ENCODE measurements around the gene CD63. TPM values are rescaled to one million over a fixed set of nuclear protein-coding genes. Genes with fewer than 3 reads are reported as not detected.

CD63 gene
- total and polyA plus RNA-seq, 9 of the 15 experiments (the other 6 are each of a cell fraction or from before 2014, with no cell fraction given), result 313 to 735 (median 433) TPM

- TF ChIP-seq YY1 (IDR thresholded peaks at IDR 0.05; ENCODE audit: borderline replicate concordance in 1 of 3, control insufficient read depth in 1 of 3, extremely low read depth in 1 of 3, insufficient read depth in 3 of 3, insufficient read length in 1 of 3, insufficient replicate concordance in 2 of 3, low read depth in 1 of 3, low read length in 2 of 3) (no peak), ZNF707 (CRISPR knock-in tag; conservative IDR thresholded peaks at IDR 0.05) (no peak), PHF8 (IDR thresholded peaks at IDR 0.05; ENCODE audit: borderline replicate concordance, low read length) (no peak), ZNF165 (CRISPR knock-in tag; IDR thresholded peaks at IDR 0.05; ENCODE audit: borderline replicate concordance) (no peak)
- no peak for FAIRE-seq
- Histone ChIP-seq H3K4me1 (replicated peaks in 1 of 2; ENCODE audit: control insufficient read depth in 2 of 2, insufficient read depth in 2 of 2, low read length in 2 of 2) (peaks cover 0 to 11% of the 10 kb centered on the region in 2 experiments; a peak in 1 of 5 replicates), H3K27ac (ENCODE audit: extremely low read depth, low read depth, low read length) (no peak overlapping the region), H3K4me2 (ENCODE audit: insufficient read depth, low read length) (no peak overlapping the region), H3K9ac (ENCODE audit: insufficient read depth in 1 of 2, low read depth in 2 of 2, low read length in 2 of 2) (no peak overlapping the region), H2AFZ (ENCODE audit: low read depth, low read length) (no peak overlapping the region), H4K20me1 (replicated peaks; ENCODE audit: control insufficient read depth, insufficient read depth, low read length) (no peaks in the 10 kb centered on the region; the same call in 1 of the 2 replicates), H3K4me3 (no peak overlapping the region), H3K9me1 (ENCODE audit: control insufficient read depth, insufficient read depth, low read length) (no peaks in the 10 kb centered on the region), H3K36me3 (ENCODE audit: control insufficient read depth, insufficient read depth, low read length) (no peaks in the 10 kb centered on the region), H3K27me3 (ENCODE audit: control insufficient read depth in 2 of 2, insufficient read depth in 2 of 2, low read length in 2 of 2) (peaks cover 20 to 53% of the 10 kb centered on the region in 2 experiments; a peak in 4 of 5 replicates), H3K79me2 (ENCODE audit: control insufficient read depth, insufficient read depth, low read length) (no peaks in the 10 kb centered on the region), H3K9me3 (replicated peaks; ENCODE audit: control insufficient read depth, insufficient read depth, low read depth, low read length) (no peaks in the 10 kb centered on the region)
- no peak for DNase-seq (ENCODE audit: extremely low read depth in 1 of 4, low spot score in 3 of 4)
- WGBS (ENCODE audit: insufficient coverage, low coverage, missing lambda C conversion rate), result 9% methylated on average over 4 of the region's 4 CpGs
- intact Hi-C loops (cut with micrococcal nuclease), result no loop called here
- ATAC-seq, result no peak
- ChIA-PET CTCF (ENCODE audit: low intra/inter-chr PET ratio) (no interaction called here), POLR2A (interaction anchor here (0.5 to 1.0 kb wide), 3 partner anchors 13 to 49 kb away, joined by 3 to 4 read pairs (median 3); a partner anchor contains a TSS)
- no TSS peak for BruUV-seq (replicated peaks)
- in situ Hi-C loops (cut with MboI), result no loop called here
Observed at GRCh38 chr12:55694651-55695050, 34.2 kb downstream of the CD63 start.

GRCh38 chr12:55694188-55694515 lies 34.7 kb downstream of the CD63 start:
- no peaks in the 10 kb centered on the region for H3K9me1 ChIP-seq (ENCODE audit: control insufficient read depth, insufficient read depth, low read length)
- H2AFZ ChIP-seq (ENCODE audit: low read depth, low read length), result no peak overlapping the region
- peaks cover 21 to 51% of the 10 kb centered on the region in 2 experiments; a peak in 4 of 5 replicates for H3K27me3 ChIP-seq (ENCODE audit: control insufficient read depth in 2 of 2, insufficient read depth in 2 of 2, low read length in 2 of 2)
- no peak overlapping the region for H3K4me3 ChIP-seq
- H3K9ac ChIP-seq (ENCODE audit: insufficient read depth in 1 of 2, low read depth in 2 of 2, low read length in 2 of 2), result no peak overlapping the region
- DNase-seq (ENCODE audit: extremely low read depth in 1 of 4, low spot score in 3 of 4), result no peak
- peaks cover 0 to 11% of the 10 kb centered on the region in 2 experiments; a peak in 1 of 5 replicates for H3K4me1 ChIP-seq (replicated peaks in 1 of 2; ENCODE audit: control insufficient read depth in 2 of 2, insufficient read depth in 2 of 2, low read length in 2 of 2)
- H4K20me1 ChIP-seq (replicated peaks; ENCODE audit: control insufficient read depth, insufficient read depth, low read length), result no peaks in the 10 kb centered on the region; the same call in 1 of the 2 replicates
- no peak for ATAC-seq
- ChIA-PET POLR2A (interaction anchor here (0.6 to 1.0 kb wide), 2 partner anchors 22 to 89 kb away, joined by 3 read pairs; no protein-coding TSS in a partner anchor), CTCF (ENCODE audit: low intra/inter-chr PET ratio) (no interaction called here)
- in situ Hi-C loops (cut with MboI) (no loop called here), intact Hi-C loops (cut with micrococcal nuclease) (no loop called here)
- no peaks in the 10 kb centered on the region for H3K9me3 ChIP-seq (replicated peaks; ENCODE audit: control insufficient read depth, insufficient read depth, low read depth, low read length)
- no TSS peak for BruUV-seq (replicated peaks)
- H3K4me2 ChIP-seq (ENCODE audit: insufficient read depth, low read length), result no peak overlapping the region
- WGBS (ENCODE audit: insufficient coverage, low coverage, missing lambda C conversion rate), result 44% methylated on average over 7 of the region's 7 CpGs
- no peaks in the 10 kb centered on the region for H3K36me3 ChIP-seq (ENCODE audit: control insufficient read depth, insufficient read depth, low read length)
- FAIRE-seq, result no peak
- no peak overlapping the region for H3K27ac ChIP-seq (ENCODE audit: extremely low read depth, low read depth, low read length)
- no peaks in the 10 kb centered on the region for H3K79me2 ChIP-seq (ENCODE audit: control insufficient read depth, insufficient read depth, low read length)
- TF ChIP-seq ELK1 (CRISPR knock-in tag; IDR thresholded peaks at IDR 0.05) (no peak), BRCA1 (IDR thresholded peaks at IDR 0.05) (no peak), BRCA1 (CRISPR knock-in tag; IDR thresholded peaks at IDR 0.05) (no peak), ZNF395 (CRISPR knock-in tag; IDR thresholded peaks at IDR 0.05) (no peak), ZNF717 (CRISPR knock-in tag; IDR thresholded peaks at IDR 0.05) (no peak), NFXL1 (CRISPR knock-in tag; IDR thresholded peaks at IDR 0.05) (no peak), NR2C1 (IDR thresholded peaks at IDR 0.05) (no peak), NR2C1 (tag; IDR thresholded peaks at IDR 0.05) (no peak)

Data from K562 (cell line).